Measurements from ENCODE around the gene COL4A5.

Gene COL4A5

DNA sequence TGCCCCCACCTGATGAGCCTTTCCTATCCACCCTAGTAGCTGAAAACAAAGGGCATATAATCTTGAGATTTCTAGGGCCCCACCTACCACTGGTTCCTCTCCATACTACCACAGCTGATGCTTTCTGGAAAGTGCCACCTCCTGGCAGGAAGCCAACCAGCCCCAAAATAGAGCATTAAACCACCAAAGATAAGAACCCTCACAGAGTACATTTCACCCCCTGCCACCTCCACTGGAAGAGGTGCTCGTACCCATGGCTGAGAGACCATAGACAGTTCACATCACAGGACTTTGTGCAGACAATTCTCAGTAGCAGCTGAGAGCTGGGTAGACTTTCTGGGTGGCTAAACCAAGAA lies 202.6 kb downstream of the COL4A5 start:
- H3K4me2 ChIP-seq (ENCODE audit: low read length), result no peak overlapping the region
- TF ChIP-seq, protein P1, sequence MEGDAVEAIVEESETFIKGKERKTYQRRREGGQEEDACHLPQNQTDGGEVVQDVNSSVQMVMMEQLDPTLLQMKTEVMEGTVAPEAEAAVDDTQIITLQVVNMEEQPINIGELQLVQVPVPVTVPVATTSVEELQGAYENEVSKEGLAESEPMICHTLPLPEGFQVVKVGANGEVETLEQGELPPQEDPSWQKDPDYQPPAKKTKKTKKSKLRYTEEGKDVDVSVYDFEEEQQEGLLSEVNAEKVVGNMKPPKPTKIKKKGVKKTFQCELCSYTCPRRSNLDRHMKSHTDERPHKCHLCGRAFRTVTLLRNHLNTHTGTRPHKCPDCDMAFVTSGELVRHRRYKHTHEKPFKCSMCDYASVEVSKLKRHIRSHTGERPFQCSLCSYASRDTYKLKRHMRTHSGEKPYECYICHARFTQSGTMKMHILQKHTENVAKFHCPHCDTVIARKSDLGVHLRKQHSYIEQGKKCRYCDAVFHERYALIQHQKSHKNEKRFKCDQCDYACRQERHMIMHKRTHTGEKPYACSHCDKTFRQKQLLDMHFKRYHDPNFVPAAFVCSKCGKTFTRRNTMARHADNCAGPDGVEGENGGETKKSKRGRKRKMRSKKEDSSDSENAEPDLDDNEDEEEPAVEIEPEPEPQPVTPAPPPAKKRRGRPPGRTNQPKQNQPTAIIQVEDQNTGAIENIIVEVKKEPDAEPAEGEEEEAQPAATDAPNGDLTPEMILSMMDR (IDR thresholded peaks at IDR 0.05; ENCODE audit: low read depth, low read length, poor library complexity, severe bottlenecking), result no peak

DNA sequence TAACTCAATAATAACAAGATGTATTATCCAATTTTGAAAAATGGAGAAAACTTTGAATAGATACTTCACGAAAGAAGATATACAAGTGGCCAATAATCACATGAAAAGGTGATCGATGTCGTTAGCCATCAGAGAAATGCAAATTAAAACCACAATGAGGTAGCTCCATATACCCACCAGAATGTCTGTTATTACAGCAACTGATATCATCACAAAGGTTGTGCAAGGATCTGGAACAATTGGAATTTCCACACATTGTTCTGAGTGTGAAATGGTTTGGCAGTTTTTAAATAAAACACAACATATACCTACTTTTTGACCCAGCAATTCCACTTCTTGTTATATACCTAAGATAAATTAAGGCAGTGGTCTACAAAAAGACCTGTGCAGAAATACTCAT lies 225.1 kb downstream of the COL4A5 start:
- TF ChIP-seq, protein P1 (IDR thresholded peaks at IDR 0.05; ENCODE audit: low read depth, low read length, poor library complexity, severe bottlenecking), result no peak
- no peak for TF ChIP-seq EZH2phosphoT487 (IDR thresholded peaks at IDR 0.05; ENCODE audit: borderline replicate concordance, low read length)
- Histone ChIP-seq H3F3A (ENCODE audit: control insufficient read depth, insufficient read depth) (no peaks in the 10 kb centered on the region), H3K9me2 (replicated peaks; ENCODE audit: control insufficient read depth, low read length) (no peaks in the 10 kb centered on the region), H3K4me2 (ENCODE audit: low read length) (no peak overlapping the region), H3K4me3 (ENCODE audit: low read length) (no peak overlapping the region), H4K20me1 (ENCODE audit: control insufficient read depth, insufficient read depth, low read depth, low read length) (no peaks in the 10 kb centered on the region), H3K27me3 (ENCODE audit: control insufficient read depth, low read length) (no peaks in the 10 kb centered on the region), H3K9me3 (ENCODE audit: control insufficient read depth, insufficient read depth, low read length) (no peaks in the 10 kb centered on the region), H3K27ac (ENCODE audit: low read depth, low read length) (no peak overlapping the region), H3K36me3 (ENCODE audit: control insufficient read depth, low read length) (no peaks in the 10 kb centered on the region), H3K4me1 (ENCODE audit: control insufficient read depth, low read length) (no peaks in the 10 kb centered on the region), H3K79me2 (ENCODE audit: control insufficient read depth, low read length) (no peaks in the 10 kb centered on the region)

More for the DNA sequence above, 202.6 kb downstream of the COL4A5 start:
- H3K9me3 ChIP-seq (ENCODE audit: control insufficient read depth, insufficient read depth, low read length), result no peaks in the 10 kb centered on the region
- H3K9me2 ChIP-seq (replicated peaks; ENCODE audit: control insufficient read depth, low read length), result no peaks in the 10 kb centered on the region
- no peak overlapping the region for H3K27ac ChIP-seq (ENCODE audit: low read depth, low read length)
- no peaks in the 10 kb centered on the region for H3F3A ChIP-seq (ENCODE audit: control insufficient read depth, insufficient read depth)
- H3K4me1 ChIP-seq (ENCODE audit: control insufficient read depth, low read length), result no peaks in the 10 kb centered on the region
- no peaks in the 10 kb centered on the region for H3K79me2 ChIP-seq (ENCODE audit: control insufficient read depth, low read length)
- H4K20me1 ChIP-seq (ENCODE audit: control insufficient read depth, insufficient read depth, low read depth, low read length), result no peaks in the 10 kb centered on the region
- no peaks in the 10 kb centered on the region for H3K36me3 ChIP-seq (ENCODE audit: control insufficient read depth, low read length)
- no peaks in the 10 kb centered on the region for H3K27me3 ChIP-seq (ENCODE audit: control insufficient read depth, low read length)
- no peak overlapping the region for H3K4me3 ChIP-seq (ENCODE audit: low read length)

DNA sequence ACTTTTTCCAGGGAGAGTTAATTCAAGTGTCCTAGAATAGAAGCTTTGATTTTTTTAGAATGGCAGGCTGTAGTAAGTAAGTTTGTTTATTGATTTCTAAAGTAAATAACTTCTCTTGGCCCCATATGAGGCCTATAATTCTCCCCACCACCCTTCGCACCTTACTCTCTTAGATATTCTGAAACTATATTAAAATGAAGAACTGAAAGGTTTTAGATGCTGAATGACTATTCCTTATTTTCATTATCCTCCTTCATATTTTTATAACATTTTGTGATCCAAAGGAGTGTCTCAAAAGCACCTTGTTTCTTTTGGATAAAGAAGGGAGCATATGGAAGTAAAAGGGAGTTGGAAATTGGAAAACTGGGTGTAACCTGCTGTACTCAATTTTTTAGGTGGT lies 226.5 kb downstream of the COL4A5 start:
- Histone ChIP-seq H3K36me3 (ENCODE audit: control insufficient read depth, low read length) (no peaks in the 10 kb centered on the region), H3K9me3 (ENCODE audit: control insufficient read depth, insufficient read depth, low read length) (no peaks in the 10 kb centered on the region), H3K27me3 (ENCODE audit: control insufficient read depth, low read length) (no peaks in the 10 kb centered on the region), H3K79me2 (ENCODE audit: control insufficient read depth, low read length) (no peaks in the 10 kb centered on the region), H3K4me2 (ENCODE audit: low read length) (no peak overlapping the region), H3K4me3 (ENCODE audit: low read length) (no peak overlapping the region), H4K20me1 (ENCODE audit: control insufficient read depth, insufficient read depth, low read depth, low read length) (no peaks in the 10 kb centered on the region), H3K4me1 (ENCODE audit: control insufficient read depth, low read length) (no peaks in the 10 kb centered on the region), H3K9me2 (replicated peaks; ENCODE audit: control insufficient read depth, low read length) (no peaks in the 10 kb centered on the region), H3F3A (ENCODE audit: control insufficient read depth, insufficient read depth) (no peaks in the 10 kb centered on the region), H3K27ac (ENCODE audit: low read depth, low read length) (no peak overlapping the region)
- no peak for TF ChIP-seq EZH2phosphoT487 (IDR thresholded peaks at IDR 0.05; ENCODE audit: borderline replicate concordance, low read length)
- TF ChIP-seq, protein P1 (IDR thresholded peaks at IDR 0.05; ENCODE audit: low read depth, low read length, poor library complexity, severe bottlenecking), result no peak

DNA sequence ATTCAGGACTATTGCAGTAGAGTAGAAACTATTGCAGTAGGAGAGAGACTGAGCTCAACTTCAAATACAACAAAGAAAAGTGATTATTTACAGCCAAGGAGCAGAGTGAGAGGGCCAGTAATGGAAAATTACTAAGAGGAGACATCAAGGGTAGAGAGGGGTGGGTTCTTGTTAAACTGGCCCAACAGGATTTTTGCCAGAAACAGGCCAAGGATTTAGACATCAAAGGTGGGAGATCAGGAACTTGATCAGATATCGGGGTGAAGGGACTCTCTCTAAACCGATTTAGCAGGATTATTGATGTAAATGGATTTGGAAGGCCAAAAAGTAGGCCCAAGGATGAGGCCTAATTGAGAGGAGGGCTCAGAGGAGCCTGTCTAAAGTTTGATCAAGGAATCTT lies 231.9 kb downstream of the COL4A5 start:
- TF ChIP-seq, protein P1 (IDR thresholded peaks at IDR 0.05; ENCODE audit: low read depth, low read length, poor library complexity, severe bottlenecking), result no peak
- TF ChIP-seq EZH2phosphoT487 (IDR thresholded peaks at IDR 0.05; ENCODE audit: borderline replicate concordance, low read length), result no peak

More for the DNA sequence above, 231.9 kb downstream of the COL4A5 start:
- Histone ChIP-seq H3K9me2 (replicated peaks; ENCODE audit: control insufficient read depth, low read length) (no peaks in the 10 kb centered on the region), H3K27ac (ENCODE audit: low read depth, low read length) (no peak overlapping the region), H3F3A (ENCODE audit: control insufficient read depth, insufficient read depth) (no peaks in the 10 kb centered on the region), H3K9me3 (ENCODE audit: control insufficient read depth, insufficient read depth, low read length) (no peaks in the 10 kb centered on the region), H3K4me1 (ENCODE audit: control insufficient read depth, low read length) (no peaks in the 10 kb centered on the region), H3K4me3 (ENCODE audit: low read length) (no peak overlapping the region), H3K27me3 (ENCODE audit: control insufficient read depth, low read length) (no peaks in the 10 kb centered on the region), H3K4me2 (ENCODE audit: low read length) (no peak overlapping the region), H3K79me2 (ENCODE audit: control insufficient read depth, low read length) (no peaks in the 10 kb centered on the region), H4K20me1 (ENCODE audit: control insufficient read depth, insufficient read depth, low read depth, low read length) (no peaks in the 10 kb centered on the region), H3K36me3 (ENCODE audit: control insufficient read depth, low read length) (no peaks in the 10 kb centered on the region)

Data from DOHH2 (cell line).